Nucleus accumbens (tissue), 56 donors: ENCODE measurements around the gene SLC12A3.
"Not testable (repeated sequence)": the region's sequence is repeated elsewhere in the genome, so short reads cannot be mapped to it uniquely, and the experiment has no call there.

Experiments used
- DNase-seq, 56 donors: peaks; one replicate each; lab custom pipeline; 2025; lab: John Stamatoyannopoulos, UW

The SLC12A3 gene

DNA sequence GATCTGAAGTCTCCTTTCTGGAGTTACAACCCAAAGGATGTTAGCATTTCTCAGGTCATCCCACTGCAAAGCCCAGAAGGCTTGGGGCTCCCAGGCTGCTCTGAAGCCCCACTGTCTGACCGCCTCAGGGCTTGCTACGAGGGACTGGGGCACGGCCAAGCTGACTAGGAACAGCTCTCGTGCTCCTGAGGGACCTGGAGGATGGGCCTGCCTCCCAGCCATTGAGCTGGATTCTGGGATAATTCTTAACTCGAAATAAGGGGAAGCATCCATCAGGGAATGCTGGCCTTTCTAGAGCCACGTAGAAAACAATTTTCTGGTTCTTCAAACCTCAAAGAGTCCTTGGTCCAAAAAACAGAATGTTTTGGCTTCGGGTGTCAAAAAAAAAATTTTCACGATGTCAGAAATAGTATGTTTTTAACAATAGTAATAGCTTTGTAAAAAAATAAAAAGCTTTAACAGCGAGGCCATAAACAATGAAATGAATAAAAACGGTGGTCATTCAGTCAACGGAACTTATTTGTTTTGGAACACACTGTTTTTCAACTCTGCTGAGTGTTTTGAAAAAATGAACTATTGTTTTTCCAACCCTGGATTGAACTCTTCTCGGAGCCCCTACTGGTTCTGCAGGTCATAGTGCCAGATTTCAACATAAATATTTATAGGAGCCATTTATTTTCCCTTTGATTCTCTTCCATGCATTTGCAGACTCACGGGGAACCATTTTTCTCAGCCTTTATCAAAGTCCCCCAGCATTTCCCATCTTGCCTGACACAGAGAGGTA is 50.5 kb downstream of the SLC12A3 start:
- DNase-seq, result no peak

- DNase-seq, result no peak
Measured at GRCh38 chr16:56916571-56917403, 51.8 kb downstream of the SLC12A3 start.

GRCh38 chr16:56918467-56919012 is 53.5 kb downstream of the SLC12A3 start:
- no peak for DNase-seq

DNA sequence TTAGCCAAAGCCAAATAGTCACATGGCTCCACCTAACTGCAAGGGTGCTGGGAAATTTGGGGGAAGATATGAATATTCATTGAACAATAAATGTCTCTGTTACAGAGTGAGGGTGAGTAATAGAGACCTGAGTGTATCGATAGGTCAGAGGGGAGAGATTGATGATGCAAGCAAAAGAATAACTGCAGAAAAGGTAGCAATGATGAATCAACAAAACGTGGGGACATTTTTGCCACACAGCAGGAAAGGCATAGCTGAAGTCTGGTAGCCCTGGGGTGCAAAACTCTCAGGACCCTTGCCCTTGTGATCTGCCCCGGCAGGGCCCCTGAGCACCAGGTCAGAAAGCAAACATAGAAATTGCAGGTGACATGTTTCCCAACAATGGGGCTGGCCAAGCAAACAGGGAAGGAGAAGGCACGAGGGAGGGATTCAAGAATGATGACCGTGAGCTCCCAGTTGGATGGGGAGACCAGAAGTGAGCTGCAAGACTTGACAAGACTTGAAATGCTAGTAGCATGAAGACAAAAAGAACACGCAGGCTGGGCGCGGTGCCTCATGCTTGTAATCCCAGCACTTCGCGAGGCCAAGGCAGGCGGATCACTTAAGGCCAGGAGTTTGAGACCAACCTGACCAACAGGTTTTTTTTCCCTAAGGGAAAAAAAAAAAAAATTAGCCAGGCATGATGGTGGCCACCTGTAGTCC is 54.2 kb downstream of the SLC12A3 start:
- no peak for DNase-seq

DNA sequence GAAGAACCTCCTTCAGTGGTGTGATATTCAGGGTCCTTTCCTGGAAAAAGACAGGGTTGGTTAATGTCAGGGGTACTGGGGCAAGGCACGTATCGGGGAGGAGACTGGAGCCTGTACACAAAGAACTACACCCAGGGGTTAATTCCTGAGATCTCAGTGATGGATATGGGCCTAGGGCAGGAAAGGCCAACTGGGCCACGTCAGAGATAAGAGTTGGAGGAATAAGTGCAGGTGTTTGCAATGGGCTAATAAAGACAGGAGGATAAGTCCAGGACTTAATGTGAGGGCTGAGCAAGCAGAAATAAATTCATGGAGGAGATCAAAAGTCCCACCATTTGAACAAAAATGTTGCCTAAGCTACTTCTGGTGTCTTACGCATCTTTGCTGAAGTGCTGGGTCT is 56.6 kb downstream of the SLC12A3 start:
- DNase-seq, result no peak

DNA sequence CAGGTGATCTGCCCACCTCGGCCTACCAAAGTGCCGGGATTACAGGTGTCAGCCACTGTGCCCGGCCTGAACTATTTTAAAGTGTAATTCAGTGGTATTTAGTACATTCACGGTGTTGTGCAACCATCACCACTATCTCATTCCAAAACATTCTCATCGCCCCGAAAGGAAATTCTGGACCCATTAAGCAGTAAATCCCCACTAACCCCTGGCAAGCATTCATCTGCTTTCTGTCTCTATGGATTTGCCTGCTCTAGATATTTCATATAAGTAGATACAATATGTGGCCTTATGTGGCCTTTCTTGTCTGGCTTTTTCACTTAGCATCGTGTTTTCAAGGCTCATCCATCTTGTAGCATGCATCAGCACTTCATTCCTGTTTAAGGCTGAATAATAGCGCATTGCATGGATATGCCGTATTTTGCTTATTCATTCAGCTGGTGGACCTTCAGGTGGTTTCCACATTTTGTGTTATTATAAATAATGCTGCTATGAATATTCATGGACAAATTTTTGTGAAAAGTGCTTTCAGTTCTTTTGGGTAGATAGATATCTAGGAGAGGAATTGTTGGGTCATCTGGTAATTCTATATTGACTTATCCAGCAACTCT is 58.6 kb downstream of the SLC12A3 start:
- DNase-seq, result no peak

DNA sequence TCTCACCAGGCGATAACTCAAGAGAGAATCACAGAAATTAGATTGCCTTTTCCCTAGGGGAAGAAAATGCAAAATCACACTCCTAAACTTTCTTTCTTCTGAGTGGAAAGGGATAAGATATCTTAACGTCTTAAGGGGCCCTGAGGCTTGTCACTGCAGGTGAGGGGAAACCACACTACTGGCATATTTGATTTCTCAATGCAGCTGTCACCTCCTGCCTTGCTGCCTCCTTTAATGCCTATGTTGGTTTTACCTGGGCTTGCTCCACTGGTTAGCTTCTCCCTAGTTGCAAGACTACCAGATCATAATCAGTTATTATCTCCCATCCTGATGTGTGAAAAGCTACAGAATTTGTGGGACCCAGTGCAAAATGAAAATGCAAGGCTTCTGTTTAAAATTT is 62.5 kb downstream of the SLC12A3 start:
- DNase-seq, result no peak

DNA sequence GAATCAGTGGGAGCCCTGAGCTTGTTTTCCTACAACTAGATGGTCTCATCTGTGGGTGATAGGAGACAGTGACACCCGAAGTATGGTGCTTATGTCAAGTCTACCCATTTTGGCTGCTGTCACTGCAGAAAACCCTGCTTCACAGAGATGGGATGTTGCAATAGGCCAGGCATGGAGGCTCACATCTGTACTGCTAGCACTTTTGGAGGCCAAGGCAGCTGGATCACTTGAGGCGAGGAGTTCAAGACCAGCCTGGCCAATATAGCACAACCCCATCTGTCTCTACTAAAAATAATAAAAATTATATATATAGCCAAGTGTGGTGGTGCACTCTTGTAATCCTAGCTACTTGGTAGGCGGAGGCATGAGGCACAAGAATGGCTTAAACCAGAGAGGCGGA is 64.6 kb downstream of the SLC12A3 start:
- no peak for DNase-seq

DNA sequence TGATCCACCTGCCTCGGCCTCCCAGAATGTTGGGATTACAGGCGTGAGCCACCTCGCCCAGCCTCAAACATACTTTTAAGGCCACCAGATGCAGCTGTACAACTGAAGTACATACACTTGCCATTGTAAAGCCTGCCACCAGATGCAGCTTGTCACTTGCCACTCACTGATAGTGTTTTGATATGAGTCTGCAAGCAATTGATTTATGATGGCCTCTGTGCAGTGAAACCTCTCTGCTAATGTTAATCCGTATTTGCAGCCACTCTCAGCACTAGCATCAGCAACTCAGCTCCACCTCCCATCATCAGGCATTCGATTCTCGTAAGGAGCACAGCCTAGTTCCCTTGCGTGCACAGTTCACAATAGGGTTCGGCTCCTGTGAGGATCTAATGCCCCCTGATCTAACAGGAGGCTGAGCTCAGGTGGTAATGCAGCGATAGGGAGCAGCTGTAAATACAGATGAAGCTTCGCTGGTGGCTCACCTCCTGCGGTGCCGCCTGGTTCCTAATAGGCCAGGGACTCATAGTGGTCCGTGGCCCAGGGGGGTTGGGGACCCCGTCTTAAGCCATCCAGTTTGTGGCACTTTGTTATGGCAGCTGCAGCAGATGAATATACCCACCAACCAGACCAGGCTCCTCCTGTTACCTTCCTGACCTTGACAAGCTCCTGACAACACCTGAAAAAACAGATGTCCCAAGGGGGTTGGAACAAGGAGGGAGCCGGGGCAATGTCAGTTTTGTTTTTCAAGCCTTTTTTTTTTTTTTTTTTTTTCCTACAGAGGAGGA is 65.7 kb downstream of the SLC12A3 start:
- DNase-seq, result no peak

DNA sequence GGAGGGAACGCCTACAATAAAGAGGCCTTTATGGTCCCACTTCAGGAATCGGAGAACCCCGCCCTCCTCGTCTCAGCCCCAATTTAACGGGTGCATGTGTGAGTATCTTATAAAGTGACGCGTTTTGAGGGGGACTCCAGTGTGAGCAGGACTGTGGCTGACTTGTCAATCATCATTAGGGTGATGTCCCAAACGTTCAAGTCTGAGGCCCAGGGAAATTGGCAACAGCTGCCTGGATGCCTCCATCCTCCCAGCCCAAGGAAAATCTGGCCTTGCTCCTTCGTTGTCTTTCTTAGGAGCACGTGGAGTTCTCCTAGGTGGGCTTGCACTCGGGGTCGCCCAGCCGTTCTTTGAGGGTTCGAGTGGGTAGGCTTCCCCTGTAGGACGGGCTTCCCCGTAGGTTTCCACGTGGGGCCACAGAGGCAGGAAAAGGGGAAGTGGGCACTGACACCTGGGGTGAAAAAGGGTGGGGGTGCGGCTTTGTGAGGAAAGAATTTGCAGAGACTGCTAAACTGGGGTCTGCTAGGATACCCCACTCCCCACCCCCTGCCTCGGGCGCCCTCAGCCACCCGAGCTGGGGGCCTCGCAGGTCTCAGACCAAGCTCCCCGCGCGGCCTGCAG is 66.4 kb downstream of the SLC12A3 start:
- DNase-seq, result peak in 4 of 56 donors; percentile 51 to 84 (median 59)

- DNase-seq, result peak; percentile 66 to 100 (median 98)
Measured at GRCh38 chr16:56931892-56932720, 67.1 kb downstream of the SLC12A3 start, which contains the start of gene HERPUD1. Gene HERPUD1, plus strand, starts transcription at chr16:56932142. Its CDS starts 103 bp downstream, at chr16:56932245.

GRCh38 chr16:56932721-56933619 is 68.0 kb downstream of the SLC12A3 start:
- peak in 52 of 56 donors; percentile 27 to 85 (median 58) for DNase-seq

DNA sequence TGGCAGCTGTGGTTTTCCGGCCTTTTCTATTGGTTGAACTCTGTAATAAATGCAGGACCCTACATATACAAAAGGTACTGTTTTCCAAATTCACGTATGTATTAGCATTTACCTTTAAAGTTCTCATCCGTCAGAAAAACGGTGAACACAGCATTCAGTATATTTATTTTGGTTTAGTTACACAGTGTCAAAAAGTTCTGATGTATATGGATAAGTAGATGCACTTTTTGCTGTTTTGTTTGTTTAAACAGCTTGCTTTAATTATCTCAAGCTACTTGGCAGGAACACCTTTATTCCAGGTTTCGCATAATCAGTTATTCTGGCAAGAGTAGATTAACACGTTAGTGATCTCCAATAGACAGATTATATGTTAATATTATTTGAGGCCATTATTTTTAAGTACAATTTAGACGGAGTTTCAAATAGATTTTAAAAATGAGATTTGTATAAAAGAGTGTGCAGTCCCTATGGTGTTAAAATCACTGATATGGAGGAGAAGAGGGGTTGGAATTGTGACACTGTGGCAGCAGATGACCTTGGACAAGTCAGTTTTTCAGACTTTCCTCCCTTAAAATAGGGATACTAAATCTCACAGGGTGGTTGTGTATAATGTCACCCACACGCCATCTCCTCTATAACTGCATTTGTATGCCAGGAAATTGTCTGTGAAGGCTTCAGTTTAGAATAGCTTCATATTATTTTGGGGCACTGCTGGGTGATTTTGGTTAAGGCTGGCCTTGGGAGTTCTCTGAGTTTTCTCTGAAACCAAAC is 69.0 kb downstream of the SLC12A3 start:
- DNase-seq, result no peak

- DNase-seq, result not testable (repeated sequence)
Measured at GRCh38 chr16:56934599-56935145, 69.7 kb downstream of the SLC12A3 start.

GRCh38 chr16:56935201-56935600 is 70.2 kb downstream of the SLC12A3 start:
- DNase-seq, result no peak

- DNase-seq, result no peak
Measured at GRCh38 chr16:56936491-56936890, 71.5 kb downstream of the SLC12A3 start.
